DND-41 (cell line): ENCODE measurements around the gene AKR1B1.

Experiments
- ATAC-seq: fragments of 200-7000 bp; cut with Tn5 transposase; 3 replicates; pipeline ENCODE4 v1.9.1; 2021; ENCODE audit warnings: low read depth; ENCODE audit not compliant: insufficient read depth
- DNase-seq: peaks from one replicate; pipeline ENCODE4 v3.0.0-alpha.2; 2020
- H2AFZ ChIP-seq: 2 replicates; pipeline ENCODE4 v1.6.0; 2012; ENCODE audit warnings: low read depth, low read length
- H3K27ac ChIP-seq: 2 replicates; pipeline ENCODE4 v1.5.1; 2012; ENCODE audit warnings: low read length, inconsistent platforms
- H3K27me3 ChIP-seq: fragments of 200-600 bp; sonication (generic); 2 replicates; pipeline ENCODE4 v1.6.0; 2012; ENCODE audit warnings: low read length, mild to moderate bottlenecking, inconsistent platforms; ENCODE audit not compliant: insufficient read depth, poor library complexity
- H3K36me3 ChIP-seq: 2 replicates; pipeline ENCODE4 v1.5.1; 2012; ENCODE audit warnings: low read length, inconsistent platforms; ENCODE audit not compliant: insufficient read depth
- H3K4me1 ChIP-seq: 2 replicates; pipeline ENCODE4 v1.5.1; 2012; ENCODE audit warnings: mild to moderate bottlenecking, low read length; ENCODE audit not compliant: insufficient read depth
- H3K4me2 ChIP-seq: 2 replicates; pipeline ENCODE4 v1.6.0; 2012; ENCODE audit warnings: mild to moderate bottlenecking, moderate library complexity, low read length, inconsistent platforms; ENCODE audit not compliant: insufficient read depth
- H3K4me3 ChIP-seq, 2 experiments: fragments of 200-600 bp in 1 of 2; shearing (Covaris generic) in 1 of 2; 2 replicates each; pipeline ENCODE4 v1.5.1; 2012 to 2016; ENCODE audit warnings: inconsistent platforms in 2 of 2, low read length in 2 of 2, mild to moderate bottlenecking in 2 of 2, low read depth in 1 of 2, moderate library complexity in 1 of 2
- H3K79me2 ChIP-seq: 2 replicates; pipeline ENCODE4 v1.6.0; 2012; ENCODE audit warnings: low read length, inconsistent platforms; ENCODE audit not compliant: insufficient read depth
- H3K9ac ChIP-seq: 2 replicates; pipeline ENCODE4 v1.6.0; 2012; ENCODE audit warnings: low read depth, mild to moderate bottlenecking, inconsistent platforms, low read length, moderate library complexity
- H3K9me3 ChIP-seq: 2 replicates; pipeline ENCODE4 v1.5.1; 2012; ENCODE audit warnings: low read length, moderate library complexity, mild to moderate bottlenecking, inconsistent platforms; ENCODE audit not compliant: insufficient read depth, severe bottlenecking
- H4K20me1 ChIP-seq: 2 replicates; pipeline ENCODE4 v1.6.0; 2012; ENCODE audit warnings: low read length; ENCODE audit not compliant: insufficient read depth
- EZH2 ChIP-seq: IDR thresholded peaks from 3 replicates; pipeline ENCODE4 v1.6.1; 2012; ENCODE audit warnings: borderline replicate concordance, low read depth, mild to moderate bottlenecking, moderate library complexity, low read length, inconsistent platforms; ENCODE audit not compliant: severe bottlenecking
- TF ChIP-seq, protein P1 (sequence below): IDR thresholded peaks from 2 replicates; pipeline ENCODE4 v1.5.1; 2012; ENCODE audit warnings: borderline replicate concordance, low read length, moderate library complexity, mild to moderate bottlenecking; ENCODE audit not compliant: poor library complexity, severe bottlenecking; ENCODE audit errors: extremely low read depth

The AKR1B1 gene

DNA sequence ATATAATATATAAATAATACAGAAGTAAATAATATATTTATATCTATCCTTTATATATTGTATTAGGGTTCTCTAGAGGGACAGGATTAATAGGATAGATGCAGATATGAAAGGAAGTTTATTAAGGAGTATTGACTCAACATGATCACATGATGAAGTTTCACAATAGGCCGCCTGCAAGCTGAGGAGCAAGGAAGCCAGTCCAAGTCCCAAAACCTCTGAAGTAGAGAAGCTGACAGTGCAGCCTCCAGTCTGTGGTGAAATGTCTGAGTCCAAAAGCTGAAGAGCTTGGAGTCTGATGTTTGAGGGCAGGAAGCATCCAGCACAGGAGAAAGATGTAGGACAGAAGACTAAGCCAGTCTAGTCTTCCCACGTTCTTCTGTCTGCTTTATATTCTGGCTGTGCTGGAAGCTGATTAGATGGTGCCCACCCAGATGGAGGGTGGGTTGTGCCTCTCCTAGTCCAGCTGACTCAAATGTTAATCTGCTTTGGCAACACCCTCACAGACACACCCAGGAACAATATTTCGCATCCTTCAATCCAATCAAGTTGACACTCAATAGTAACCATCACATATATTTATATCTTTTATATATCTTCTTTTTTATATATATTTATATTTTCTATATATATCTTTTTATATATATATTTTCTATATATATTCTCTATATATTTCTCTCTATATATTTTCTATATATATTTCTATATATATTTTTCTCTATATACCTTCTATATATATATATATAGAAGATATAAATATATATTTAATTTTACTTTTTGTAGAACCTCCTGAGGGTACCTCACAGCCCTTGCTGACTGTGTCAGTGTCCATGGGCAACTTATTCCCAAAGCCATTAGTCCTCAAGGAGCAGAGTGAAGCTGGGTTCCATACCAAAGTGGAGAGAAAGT, 43.8 kb upstream of the AKR1B1 start:
- H3K4me3 ChIP-seq, result no peak overlapping the region
- no peak for ATAC-seq
- no peaks in the 10 kb centered on the region for H3K4me1 ChIP-seq
- H3K27me3 ChIP-seq, result peaks cover 4% of the 10 kb centered on the region
- no peak overlapping the region for H3K27ac ChIP-seq
- H4K20me1 ChIP-seq, result no peaks in the 10 kb centered on the region
- no peaks in the 10 kb centered on the region for H3K9me3 ChIP-seq
- H2AFZ ChIP-seq, result no peak overlapping the region
- no peaks in the 10 kb centered on the region for H3K79me2 ChIP-seq
- DNase-seq, result no peak
- TF ChIP-seq EZH2, result no peak
- TF ChIP-seq, protein P1, sequence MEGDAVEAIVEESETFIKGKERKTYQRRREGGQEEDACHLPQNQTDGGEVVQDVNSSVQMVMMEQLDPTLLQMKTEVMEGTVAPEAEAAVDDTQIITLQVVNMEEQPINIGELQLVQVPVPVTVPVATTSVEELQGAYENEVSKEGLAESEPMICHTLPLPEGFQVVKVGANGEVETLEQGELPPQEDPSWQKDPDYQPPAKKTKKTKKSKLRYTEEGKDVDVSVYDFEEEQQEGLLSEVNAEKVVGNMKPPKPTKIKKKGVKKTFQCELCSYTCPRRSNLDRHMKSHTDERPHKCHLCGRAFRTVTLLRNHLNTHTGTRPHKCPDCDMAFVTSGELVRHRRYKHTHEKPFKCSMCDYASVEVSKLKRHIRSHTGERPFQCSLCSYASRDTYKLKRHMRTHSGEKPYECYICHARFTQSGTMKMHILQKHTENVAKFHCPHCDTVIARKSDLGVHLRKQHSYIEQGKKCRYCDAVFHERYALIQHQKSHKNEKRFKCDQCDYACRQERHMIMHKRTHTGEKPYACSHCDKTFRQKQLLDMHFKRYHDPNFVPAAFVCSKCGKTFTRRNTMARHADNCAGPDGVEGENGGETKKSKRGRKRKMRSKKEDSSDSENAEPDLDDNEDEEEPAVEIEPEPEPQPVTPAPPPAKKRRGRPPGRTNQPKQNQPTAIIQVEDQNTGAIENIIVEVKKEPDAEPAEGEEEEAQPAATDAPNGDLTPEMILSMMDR, result no peak
- no peaks in the 10 kb centered on the region for H3K36me3 ChIP-seq
- H3K4me2 ChIP-seq, result no peak overlapping the region
- no peak overlapping the region for H3K9ac ChIP-seq

GRCh38 chr7:134500982-134501381, 42.1 kb upstream of the AKR1B1 start:
- Histone ChIP-seq H3K4me3 (no peak overlapping the region), H3K4me1 (no peaks in the 10 kb centered on the region), H3K9ac (no peak overlapping the region), H4K20me1 (no peaks in the 10 kb centered on the region), H3K9me3 (no peaks in the 10 kb centered on the region), H3K36me3 (no peaks in the 10 kb centered on the region), H2AFZ (no peak overlapping the region), H3K27me3 (peaks cover 4% of the 10 kb centered on the region), H3K79me2 (no peaks in the 10 kb centered on the region), H3K27ac (no peak overlapping the region), H3K4me2 (no peak overlapping the region)
- ATAC-seq, result no peak
- no peak for DNase-seq
- no peak for TF ChIP-seq EZH2
- TF ChIP-seq, protein P1, result no peak

- H3K36me3 ChIP-seq, result no peaks in the 10 kb centered on the region
- no peak for TF ChIP-seq EZH2
- TF ChIP-seq, protein P1, result no peak
- H3K9me3 ChIP-seq, result no peaks in the 10 kb centered on the region
- H2AFZ ChIP-seq, result no peak overlapping the region
- no peak overlapping the region for H3K9ac ChIP-seq
- no peak for DNase-seq
- ATAC-seq, result no peak
- no peaks in the 10 kb centered on the region for H3K79me2 ChIP-seq
- peaks cover 4% of the 10 kb centered on the region for H3K27me3 ChIP-seq
- no peak overlapping the region for H3K4me3 ChIP-seq
- no peaks in the 10 kb centered on the region for H4K20me1 ChIP-seq
- no peaks in the 10 kb centered on the region for H3K4me1 ChIP-seq
- H3K4me2 ChIP-seq, result no peak overlapping the region
- no peak overlapping the region for H3K27ac ChIP-seq
Observed at GRCh38 chr7:134500406-134500805, 41.5 kb upstream of the AKR1B1 start.
